PC-9 (cell line): ENCODE results near the gene CDK18.

Experiments used
- EZH2 ChIP-seq: fragments of 200-600 bp; sonication (generic); IDR thresholded peaks from 2 replicates; pipeline ENCODE4 v1.8.0; 2017; ENCODE audit warnings: antibody characterized with exemption, low read depth
- TF ChIP-seq, protein P1 (sequence below): fragments of 200-600 bp; sonication (generic); conservative IDR thresholded peaks from 2 replicates; pipeline ENCODE4 v1.6.1; 2017; ENCODE audit warnings: mixed run types, antibody characterized with exemption, mild to moderate bottlenecking, moderate library complexity

GRCh38 chr1:205484985-205485967 is 19.2 kb upstream of the CDK18 start:
- TF ChIP-seq, protein P1, sequence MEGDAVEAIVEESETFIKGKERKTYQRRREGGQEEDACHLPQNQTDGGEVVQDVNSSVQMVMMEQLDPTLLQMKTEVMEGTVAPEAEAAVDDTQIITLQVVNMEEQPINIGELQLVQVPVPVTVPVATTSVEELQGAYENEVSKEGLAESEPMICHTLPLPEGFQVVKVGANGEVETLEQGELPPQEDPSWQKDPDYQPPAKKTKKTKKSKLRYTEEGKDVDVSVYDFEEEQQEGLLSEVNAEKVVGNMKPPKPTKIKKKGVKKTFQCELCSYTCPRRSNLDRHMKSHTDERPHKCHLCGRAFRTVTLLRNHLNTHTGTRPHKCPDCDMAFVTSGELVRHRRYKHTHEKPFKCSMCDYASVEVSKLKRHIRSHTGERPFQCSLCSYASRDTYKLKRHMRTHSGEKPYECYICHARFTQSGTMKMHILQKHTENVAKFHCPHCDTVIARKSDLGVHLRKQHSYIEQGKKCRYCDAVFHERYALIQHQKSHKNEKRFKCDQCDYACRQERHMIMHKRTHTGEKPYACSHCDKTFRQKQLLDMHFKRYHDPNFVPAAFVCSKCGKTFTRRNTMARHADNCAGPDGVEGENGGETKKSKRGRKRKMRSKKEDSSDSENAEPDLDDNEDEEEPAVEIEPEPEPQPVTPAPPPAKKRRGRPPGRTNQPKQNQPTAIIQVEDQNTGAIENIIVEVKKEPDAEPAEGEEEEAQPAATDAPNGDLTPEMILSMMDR = peak; percentile 97
- TF ChIP-seq EZH2 = no peak
